Testis (tissue), 3 donors: ENCODE results near the gene GSK3A. TPM values are rescaled to one million over a fixed set of nuclear protein-coding genes. Genes with fewer than 3 reads are reported as not detected.
A peak's percentile ranks its signal among the peaks of the same experiment; 100 is the strongest.

ENCODE experiments used
- DNase-seq: peaks from one replicate; pipeline ENCODE4 v3.0.0-alpha.2; 2019
- H3K27ac ChIP-seq, 2 donors: fragments of 200-600 bp; sonication (generic); one replicate each; pipeline ENCODE4 v1.5.1; 2019
- H3K27me3 ChIP-seq: fragments of 200-600 bp; sonication (generic); one replicate; pipeline ENCODE4 v1.5.1; 2019
- H3K36me3 ChIP-seq: fragments of 200-600 bp; sonication (generic); one replicate; pipeline ENCODE4 v1.5.1; 2017; ENCODE audit warnings: low read depth; ENCODE audit errors: missing control alignments
- H3K4me1 ChIP-seq: fragments of 200-600 bp; sonication (generic); one replicate; pipeline ENCODE4 v1.5.1; 2019
- H3K4me3 ChIP-seq, 2 donors: fragments of 200-600 bp; sonication (generic); one replicate each; pipeline ENCODE4 v1.5.1; 2017 to 2019
- H3K9me3 ChIP-seq: fragments of 200-600 bp; sonication (generic); one replicate; pipeline ENCODE4 v1.5.1; 2017
- CTCF ChIP-seq, 3 experiments: fragments of 450-650 bp in 2 of 3; fragments of 200-600 bp in 1 of 3; sonication (generic) in 1 of 3; IDR thresholded peaks; one replicate each; pipeline ENCODE4 v1.5.1; 2016 to 2019; ENCODE audit warnings: antibody characterized with exemption in 3 of 3, mild to moderate bottlenecking in 2 of 3, moderate library complexity in 1 of 3
- POLR2A ChIP-seq: fragments of 450-650 bp; IDR thresholded peaks from one replicate; pipeline ENCODE4 v1.6.1; 2017; ENCODE audit warnings: antibody characterized with exemption, mild to moderate bottlenecking, moderate library complexity
- WGBS, 2 donors: methylation state at CpG; one replicate each; pipeline ENCODE4 v1.1.5; 2018; 5-methylcytosine and 5-hydroxymethylcytosine counted together
- intact Hi-C: fragments of 100-400 bp; cut with DNase I; formaldehyde crosslinking; loops from one replicate; pipeline ENCODE4 v1.15.1; 2023; ENCODE audit warnings: low total_unique reads
- polyA plus RNA-seq: library from polyadenylated mRNA; stranded (reverse); fragments of 350-450 nt; fragmentation: Illumina TruSeq; extraction: RNeasy Lipid Tissue Mini Kit (QIAGEN cat#74804); gene quantifications from one replicate; pipeline ENCODE4 v1.2.3, GENCODE V29; 2014; ENCODE audit warnings: low read depth, low replicate concordance; ENCODE audit not compliant: insufficient read depth
- total RNA-seq, 2 donors: library from RNA; depleted of rRNA; stranded (reverse); fragments of >200 nt; gene quantifications; one replicate each; pipeline ENCODE4 v1.2.3, GENCODE V29; 2016

The GSK3A gene
- total and polyA plus RNA-seq, 3 donors from 2014 or later, result 54.3 to 98.1 (median 64.3) TPM

- H3K36me3 ChIP-seq, result no peaks in the 10 kb centered on the region
- no peaks in the 10 kb centered on the region for H3K27me3 ChIP-seq
- DNase-seq, result no peak
- WGBS, 2 donors, result 82 to 83% methylated on average over 10 to 32 of the region's 32 CpGs
- intact Hi-C loops, result no loop called here
- H3K4me1 ChIP-seq, result no peaks in the 10 kb centered on the region
- no peak for TF ChIP-seq CTCF (IDR thresholded peaks at IDR 0.05)
- no peak for TF ChIP-seq POLR2A
- H3K27ac ChIP-seq, result no peak overlapping the region
- H3K4me3 ChIP-seq, result no peak overlapping the region
- H3K9me3 ChIP-seq, result no peaks in the 10 kb centered on the region
These were observed 42.8 kb downstream of the GSK3A start for GRCh38 chr19:42199440-42200115.

GRCh38 chr19:42198676-42199439 is 43.5 kb downstream of the GSK3A start:
- intact Hi-C loops, result no loop called here
- H3K4me3 ChIP-seq, result no peak overlapping the region

GRCh38 chr19:42197375-42197817 is 45.0 kb downstream of the GSK3A start:
- H3K4me3 ChIP-seq, result no peak overlapping the region
- no peak for DNase-seq
- no peaks in the 10 kb centered on the region for H3K9me3 ChIP-seq
- no peak for TF ChIP-seq CTCF (IDR thresholded peaks at IDR 0.05)
- H3K36me3 ChIP-seq, result no peaks in the 10 kb centered on the region
- no peaks in the 10 kb centered on the region for H3K4me1 ChIP-seq
- H3K27ac ChIP-seq, result no peak overlapping the region
- no peaks in the 10 kb centered on the region for H3K27me3 ChIP-seq
- intact Hi-C loops, result no loop called here
- 54 to 59% methylated on average over 4 to 5 of the region's 5 CpGs for WGBS, 2 donors

More at GRCh38 chr19:42198676-42199439, 43.5 kb downstream of the GSK3A start:
- no peaks in the 10 kb centered on the region for H3K4me1 ChIP-seq
- TF ChIP-seq CTCF (IDR thresholded peaks at IDR 0.05) (no peak), POLR2A (no peak)
- H3K9me3 ChIP-seq, result no peaks in the 10 kb centered on the region
- WGBS, 2 donors, result 68 to 74% methylated on average over 6 of the region's 7 CpGs
- no peak overlapping the region for H3K27ac ChIP-seq
- no peaks in the 10 kb centered on the region for H3K27me3 ChIP-seq
- no peaks in the 10 kb centered on the region for H3K36me3 ChIP-seq
- DNase-seq, result no peak

GRCh38 chr19:42196011-42197001 is 46.1 kb downstream of the GSK3A start:
- 63 to 73% methylated on average over 43 to 47 of the region's 47 CpGs for WGBS, 2 donors
- intact Hi-C loops, result no loop called here
- Histone ChIP-seq H3K4me1 (no peaks in the 10 kb centered on the region), H3K27me3 (no peaks in the 10 kb centered on the region), H3K27ac (no peak overlapping the region), H3K4me3 (peak overlapping the region in 1 of 2 donors; percentile 6), H3K36me3 (no peaks in the 10 kb centered on the region), H3K9me3 (no peaks in the 10 kb centered on the region)
- peak; percentile 46 for DNase-seq
- TF ChIP-seq CTCF (IDR thresholded peaks at IDR 0.05), result no peak
- TF ChIP-seq POLR2A, result no peak
